ENCODE results near the gene CGAS.
"Not testable (repeated sequence)": the region's sequence is repeated elsewhere in the genome, so short reads cannot be mapped to it uniquely, and the experiment has no call there.

The CGAS gene

GRCh38 chr6:73476723-73477122 lies 24.6 kb upstream of the CGAS start:
- TF ChIP-seq CTCF (conservative IDR thresholded peaks at IDR 0.05; ENCODE audit: low read depth, low read length) = no peak
- H3K4me3 ChIP-seq (ENCODE audit: low read depth, low read length) = no peak overlapping the region
- no peak for DNase-seq (ENCODE audit: low read depth)

- no peak overlapping the region for H3K4me3 ChIP-seq (ENCODE audit: low read depth, low read length)
- TF ChIP-seq CTCF (conservative IDR thresholded peaks at IDR 0.05; ENCODE audit: low read depth, low read length) = no peak
- no peak for DNase-seq (ENCODE audit: low read depth)
Measured at GRCh38 chr6:73471686-73472290, 19.7 kb upstream of the CGAS start.

- peak; percentile 93 for DNase-seq (ENCODE audit: low read depth)
- peak within 1 kb of the TSS; percentile 98 for H3K4me3 ChIP-seq (ENCODE audit: low read depth, low read length)
- TF ChIP-seq CTCF (conservative IDR thresholded peaks at IDR 0.05; ENCODE audit: low read depth, low read length) = no peak
Measured at GRCh38 chr6:73461537-73462350, 9.6 kb upstream of the CGAS start, which contains the start of gene MTO1. Gene MTO1, plus strand, starts transcription at chr6:73461737. Its CDS starts 118 bp downstream, at chr6:73461855.

- TF ChIP-seq CTCF (conservative IDR thresholded peaks at IDR 0.05; ENCODE audit: low read depth, low read length) = no peak
- DNase-seq (ENCODE audit: low read depth) = no peak
- no peak overlapping the region for H3K4me3 ChIP-seq (ENCODE audit: low read depth, low read length)
Measured at GRCh38 chr6:73460056-73460455, 8.0 kb upstream of the CGAS start.

GRCh38 chr6:73459474-73459873 lies 7.4 kb upstream of the CGAS start:
- not testable (repeated sequence) for H3K4me3 ChIP-seq (ENCODE audit: low read depth, low read length); DNase-seq (ENCODE audit: low read depth)

GRCh38 chr6:73455865-73456629 lies 4.0 kb upstream of the CGAS start:
- no peak overlapping the region for H3K4me3 ChIP-seq (ENCODE audit: low read depth, low read length)
- no peak for TF ChIP-seq CTCF (conservative IDR thresholded peaks at IDR 0.05; ENCODE audit: low read depth, low read length)

More at GRCh38 chr6:73455865-73456629, 4.0 kb upstream of the CGAS start:
- DNase-seq (ENCODE audit: low read depth) = peak; percentile 74

Measured in choroid plexus epithelial cell (primary cell).